Spleen (tissue), 11 donors: ENCODE results near the gene SUSD2. TPM values are rescaled to one million over a fixed set of nuclear protein-coding genes. Genes with fewer than 3 reads are reported as not detected.

ENCODE experiments used
- DNase-seq: peaks from one replicate; pipeline ENCODE4 v3.0.0-alpha.2; 2020
- H3K27ac ChIP-seq, 8 donors: fragments of 200-600 bp; sonication (generic) in 7 of 8; 1 replicate in 4 of 8; 2 replicates in 4 of 8; pipeline versions ENCODE4 v1.5.0 to v1.8.0; 2016 to 2021; ENCODE audit warnings: inconsistent platforms in 4 of 8, mild to moderate bottlenecking in 4 of 8, moderate library complexity in 1 of 8
- H3K27me3 ChIP-seq, 7 donors: fragments of 200-600 bp; sonication (generic) in 6 of 7; replicated peaks in 1 of 7; 1 replicate in 4 of 7; 2 replicates in 3 of 7; pipeline versions ENCODE4 v1.5.0 to v1.8.0; 2016 to 2021; ENCODE audit warnings: inconsistent platforms in 3 of 7, mild to moderate bottlenecking in 1 of 7
- H3K36me3 ChIP-seq, 6 donors: fragments of 200-600 bp; sonication (generic) in 5 of 6; 1 replicate in 4 of 6; 2 replicates in 2 of 6; pipeline versions ENCODE4 v1.5.0 to v1.8.0; 2016 to 2021; ENCODE audit warnings: inconsistent platforms in 2 of 6
- H3K4me1 ChIP-seq, 6 donors: fragments of 200-600 bp; sonication (generic) in 5 of 6; 1 replicate in 3 of 6; 2 replicates in 3 of 6; pipeline versions ENCODE4 v1.5.0 to v1.8.0; 2016 to 2021; ENCODE audit warnings: inconsistent platforms in 3 of 6
- H3K4me3 ChIP-seq, 8 donors: fragments of 200-600 bp; sonication (generic) in 7 of 8; 1 replicate in 4 of 8; 2 replicates in 4 of 8; pipeline versions ENCODE4 v1.5.0 to v1.8.0; 2016 to 2021; ENCODE audit warnings: inconsistent platforms in 4 of 8, mild to moderate bottlenecking in 4 of 8, moderate library complexity in 2 of 8
- H3K9me3 ChIP-seq, 8 donors: fragments of 200-600 bp; sonication (generic) in 7 of 8; 1 replicate in 4 of 8; 2 replicates in 4 of 8; pipeline versions ENCODE4 v1.5.0 to v1.8.0; 2016 to 2021; ENCODE audit warnings: inconsistent platforms in 4 of 8
- POLR2A ChIP-seq, 3 donors: fragments of 450-650 bp; IDR thresholded peaks; one replicate each; pipeline ENCODE4 v1.5.1; 2017; ENCODE audit warnings: antibody characterized with exemption in 3 of 3, mild to moderate bottlenecking in 1 of 3
- POLR2AphosphoS5 ChIP-seq, 3 donors: sonication (generic); formaldehyde crosslinking; IDR thresholded peaks; one replicate each; pipeline ENCODE4 v1.5.1; 2017; ENCODE audit warnings: antibody characterized with exemption in 3 of 3
- WGBS, 5 donors: extraction: QIAGEN DNeasy Blood & Tissue Kit in 3 of 5; methylation state at CpG; one replicate each; pipeline versions ENCODE4 v1.1.5 to v1.1.7; 2013 to 2018; 5-methylcytosine and 5-hydroxymethylcytosine counted together
- intact Hi-C: fragments of 100-400 bp; cut with DNase I; formaldehyde crosslinking; loops from one replicate; pipeline ENCODE4 v1.15.0; 2023; ENCODE audit warnings: low total_unique reads
- polyA plus RNA-seq, 3 donors: library from polyadenylated mRNA; stranded (reverse); fragments of 200-250 nt; gene quantifications; one replicate each; pipeline ENCODE4 v1.2.1, GENCODE V29; 2013
- total RNA-seq, 7 donors: library from RNA; depleted of rRNA in 3 of 7; stranded (reverse); fragments of >200 nt in 3 of 7; fragmentation: NEBNext Ultra II Directional in 4 of 7; extraction: Animal tissue kit (Norgen Biotek cat#: 25700) in 4 of 7; gene quantifications; one replicate each; pipeline versions ENCODE4 v1.1.0 to v1.2.1, GENCODE V29; 2016 to 2021
- TF ChIP-seq, protein P1 (sequence below), 11 experiments: fragments of 200-600 bp in 7 of 11; fragments of 450-650 bp in 4 of 11; sonication (generic) in 4 of 11; IDR thresholded peaks in 8 of 11; conservative IDR thresholded peaks in 3 of 11; 1 replicate in 7 of 11; 2 replicates in 4 of 11; pipeline versions ENCODE4 v1.4.0 to v1.8.0; 2016 to 2021; ENCODE audit warnings: antibody characterized with exemption in 11 of 11, inconsistent platforms in 4 of 11, mild to moderate bottlenecking in 1 of 11
- donor health status: healthy with polysubstance abuse.
- donor health status: DM: no; HTN: no; CAD: no; lungs with moderate emphysema.
- donor health status: DM: no; HTN: no; CAD: no.
- donor health status: Bipolar disorder and iron deficiency.
- donor health status: healthy.
- donor health status: DM: no; HTN: no; CAD: no.
- donor health status: DM: yes; HTN: yes; CAD: no.

The SUSD2 gene
- total and polyA plus RNA-seq, 10 donors, result 1.4 to 9.0 (median 3.4) TPM

DNA sequence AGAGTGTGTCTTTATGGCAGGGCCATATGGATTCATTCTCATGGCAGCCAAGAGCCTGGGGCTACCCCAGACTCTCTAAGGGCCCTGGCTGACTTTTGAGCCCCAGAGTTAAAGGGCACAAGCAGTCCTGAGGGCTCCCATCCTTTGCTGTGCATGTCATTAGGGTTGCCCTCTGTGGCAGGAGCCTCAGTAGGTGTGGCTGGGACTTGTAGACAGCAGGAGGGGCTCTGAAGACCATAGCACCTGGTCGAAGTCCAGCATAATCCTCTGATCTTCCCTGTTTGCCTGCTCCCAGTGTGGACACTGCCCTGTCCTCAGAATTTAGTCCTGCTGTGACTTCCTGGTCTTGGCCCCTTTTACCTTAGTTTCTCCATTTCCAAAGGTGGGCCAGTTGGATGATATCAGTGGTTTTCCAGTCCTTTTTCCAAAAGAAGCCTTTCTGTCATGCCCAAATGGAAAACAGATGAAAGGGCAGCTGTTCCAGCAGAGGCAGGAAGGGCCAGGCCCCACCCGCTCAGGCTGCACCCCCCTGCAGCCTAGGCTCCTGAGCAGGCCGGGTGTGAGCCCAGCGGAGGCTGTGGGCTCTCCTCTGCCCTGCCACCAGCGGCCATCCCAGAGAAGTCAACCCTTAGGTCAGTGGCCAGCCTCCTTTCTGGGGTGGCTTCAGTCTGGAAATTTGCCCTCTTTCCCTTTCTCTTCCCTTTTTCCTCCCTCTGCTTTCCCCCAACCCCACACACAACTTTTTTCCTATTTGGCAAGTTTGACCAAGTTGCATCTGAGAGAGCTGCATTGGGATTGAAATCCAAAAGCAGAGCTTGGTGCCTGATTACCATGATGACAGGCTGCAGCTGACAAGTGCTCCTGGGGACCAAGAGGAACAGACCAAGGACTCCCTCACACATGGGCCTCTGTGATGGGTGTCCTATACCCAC lies 32.8 kb upstream of the SUSD2 start:
- no peak for TF ChIP-seq POLR2A (IDR thresholded peaks at IDR 0.05)
- peak in 1 of 3 donors; percentile 12 for TF ChIP-seq POLR2AphosphoS5 (IDR thresholded peaks at IDR 0.05)
- TF ChIP-seq, protein P1, sequence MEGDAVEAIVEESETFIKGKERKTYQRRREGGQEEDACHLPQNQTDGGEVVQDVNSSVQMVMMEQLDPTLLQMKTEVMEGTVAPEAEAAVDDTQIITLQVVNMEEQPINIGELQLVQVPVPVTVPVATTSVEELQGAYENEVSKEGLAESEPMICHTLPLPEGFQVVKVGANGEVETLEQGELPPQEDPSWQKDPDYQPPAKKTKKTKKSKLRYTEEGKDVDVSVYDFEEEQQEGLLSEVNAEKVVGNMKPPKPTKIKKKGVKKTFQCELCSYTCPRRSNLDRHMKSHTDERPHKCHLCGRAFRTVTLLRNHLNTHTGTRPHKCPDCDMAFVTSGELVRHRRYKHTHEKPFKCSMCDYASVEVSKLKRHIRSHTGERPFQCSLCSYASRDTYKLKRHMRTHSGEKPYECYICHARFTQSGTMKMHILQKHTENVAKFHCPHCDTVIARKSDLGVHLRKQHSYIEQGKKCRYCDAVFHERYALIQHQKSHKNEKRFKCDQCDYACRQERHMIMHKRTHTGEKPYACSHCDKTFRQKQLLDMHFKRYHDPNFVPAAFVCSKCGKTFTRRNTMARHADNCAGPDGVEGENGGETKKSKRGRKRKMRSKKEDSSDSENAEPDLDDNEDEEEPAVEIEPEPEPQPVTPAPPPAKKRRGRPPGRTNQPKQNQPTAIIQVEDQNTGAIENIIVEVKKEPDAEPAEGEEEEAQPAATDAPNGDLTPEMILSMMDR (IDR thresholded peaks at IDR 0.05 in 8 of 11, conservative IDR thresholded peaks at IDR 0.05 in 3 of 11), result no peak
- intact Hi-C loops, result no loop called here
- H3K27me3 ChIP-seq, result no peaks in the 10 kb centered on the region
- no peak for DNase-seq
- WGBS, 5 donors, result 79 to 94% (median 85%) methylated on average over 4 to 5 of the region's 5 CpGs
- H3K36me3 ChIP-seq, result peaks cover 0 to 17% (median 0%) of the 10 kb centered on the region in 6 donors
- H3K4me1 ChIP-seq, result peaks cover 39 to 74% (median 58%) of the 10 kb centered on the region in 6 donors
- H3K4me3 ChIP-seq, result no peak overlapping the region
- no peaks in the 10 kb centered on the region for H3K9me3 ChIP-seq
- peak overlapping the region in 6 of 8 donors; percentile 13 to 88 (median 81) for H3K27ac ChIP-seq

DNA sequence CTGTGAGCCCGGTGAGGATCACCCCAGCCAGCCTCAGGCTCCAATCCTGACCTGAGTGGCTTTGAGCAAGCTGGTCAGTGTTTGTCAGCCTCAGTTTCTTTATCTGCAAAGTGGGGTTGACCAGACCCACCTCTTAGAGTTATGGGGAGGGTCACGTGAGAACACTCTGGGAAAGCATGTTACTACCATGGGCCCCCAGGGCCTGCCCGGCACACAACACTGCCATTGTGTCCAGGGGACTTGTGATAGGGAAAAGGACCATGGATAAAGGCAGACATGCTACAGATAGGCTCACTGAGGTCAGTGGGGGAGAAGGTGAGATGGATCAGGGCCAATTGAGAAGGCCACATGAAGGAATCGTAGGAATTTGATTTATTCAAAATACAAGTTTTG lies 32.1 kb upstream of the SUSD2 start:
- Histone ChIP-seq H3K27ac (peak overlapping the region in 3 of 8 donors; percentile 83 to 88 (median 85)), H3K27me3 (no peaks in the 10 kb centered on the region), H3K4me3 (no peak overlapping the region), H3K36me3 (peaks cover 0 to 17% (median 0%) of the 10 kb centered on the region in 6 donors), H3K9me3 (no peaks in the 10 kb centered on the region), H3K4me1 (peaks cover 43 to 74% (median 58%) of the 10 kb centered on the region in 6 donors)
- intact Hi-C loops, result no loop called here
- 95 to 99% (median 97%) methylated on average over 4 of the region's 4 CpGs for WGBS, 5 donors
- TF ChIP-seq, protein P1 (IDR thresholded peaks at IDR 0.05 in 8 of 11, conservative IDR thresholded peaks at IDR 0.05 in 3 of 11), result no peak
- no peak for DNase-seq

DNA sequence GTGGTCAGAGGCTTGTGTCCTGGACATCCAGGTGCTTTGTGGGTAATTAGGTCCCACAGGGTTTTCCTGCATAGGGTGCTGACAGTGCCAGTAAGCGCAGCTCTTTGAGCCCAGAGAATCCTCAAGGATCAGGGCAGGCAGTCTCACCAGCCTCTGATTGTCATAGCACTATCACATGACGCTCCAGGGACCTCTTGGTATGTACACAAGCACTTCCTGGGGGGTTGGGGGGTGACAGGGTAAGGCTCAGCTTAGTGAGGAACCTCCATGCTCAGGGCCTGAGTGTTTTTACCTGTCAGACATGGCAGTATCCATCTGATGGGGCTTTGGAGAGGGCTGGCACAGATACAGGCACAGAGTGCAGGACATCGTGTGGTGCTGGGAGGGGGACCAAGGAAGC lies 27.9 kb upstream of the SUSD2 start:
- TF ChIP-seq POLR2A (IDR thresholded peaks at IDR 0.05) (no peak), POLR2AphosphoS5 (IDR thresholded peaks at IDR 0.05) (peak in 1 of 3 donors; percentile 50)
- Histone ChIP-seq H3K27ac (peak overlapping the region; percentile 60 to 97 (median 92)), H3K36me3 (peaks cover 0 to 17% (median 0%) of the 10 kb centered on the region in 6 donors), H3K4me3 (peak overlapping the region in 1 of 8 donors; percentile 99), H3K4me1 (peaks cover 36 to 68% (median 54%) of the 10 kb centered on the region in 6 donors), H3K9me3 (no peaks in the 10 kb centered on the region), H3K27me3 (no peaks in the 10 kb centered on the region)
- intact Hi-C loops, result no loop called here
- DNase-seq, result peak; percentile 85
- WGBS, 5 donors, result 39 to 69% (median 51%) methylated on average over 2 to 3 of the region's 3 CpGs

DNA sequence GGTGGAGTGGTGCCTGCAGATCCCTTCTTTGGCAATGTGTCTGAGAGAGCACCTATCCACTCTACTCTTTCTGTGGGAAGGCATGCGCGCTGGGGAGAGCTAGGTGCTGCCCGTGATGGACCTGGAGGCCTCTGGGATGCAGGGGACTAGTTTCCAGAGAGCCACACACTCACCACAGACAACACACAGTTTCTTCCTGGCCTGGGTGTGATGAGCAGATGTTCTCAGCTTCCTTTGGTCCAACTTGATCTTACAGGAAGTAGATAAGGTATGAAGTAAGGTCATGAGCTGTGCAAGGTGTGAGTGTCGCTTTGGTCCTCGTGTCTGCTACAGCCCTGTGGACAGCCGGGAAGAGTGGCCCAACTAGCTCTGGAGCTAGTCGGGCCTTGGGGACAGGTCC lies 27.3 kb upstream of the SUSD2 start:
- WGBS, 5 donors, result 61 to 73% (median 68%) methylated on average over 6 to 7 of the region's 7 CpGs
- H3K27ac ChIP-seq, result peak overlapping the region; percentile 61 to 97 (median 92)
- no peak for DNase-seq
- no peaks in the 10 kb centered on the region for H3K9me3 ChIP-seq
- H3K4me3 ChIP-seq, result peak overlapping the region in 1 of 8 donors; percentile 99
- intact Hi-C loops, result no loop called here
- H3K27me3 ChIP-seq, result no peaks in the 10 kb centered on the region
- TF ChIP-seq, protein P1 (IDR thresholded peaks at IDR 0.05 in 8 of 11, conservative IDR thresholded peaks at IDR 0.05 in 3 of 11), result no peak
- TF ChIP-seq POLR2AphosphoS5 (IDR thresholded peaks at IDR 0.05) (no peak), POLR2A (IDR thresholded peaks at IDR 0.05) (no peak)
- H3K4me1 ChIP-seq, result peaks cover 39 to 68% (median 57%) of the 10 kb centered on the region in 6 donors
- H3K36me3 ChIP-seq, result peaks cover 0 to 19% (median 0%) of the 10 kb centered on the region in 6 donors
